DND-41 (cell line): ENCODE measurements around the gene MRFAP1.

Experiments
- ATAC-seq: fragments of 200-7000 bp; cut with Tn5 transposase; 3 replicates; pipeline ENCODE4 v1.9.1; 2021; ENCODE audit warnings: low read depth; ENCODE audit not compliant: insufficient read depth
- DNase-seq: peaks from one replicate; pipeline ENCODE4 v3.0.0-alpha.2; 2020
- H2AFZ ChIP-seq: 2 replicates; pipeline ENCODE4 v1.6.0; 2012; ENCODE audit warnings: low read depth, low read length
- H3K27ac ChIP-seq: 2 replicates; pipeline ENCODE4 v1.5.1; 2012; ENCODE audit warnings: low read length, inconsistent platforms
- H3K27me3 ChIP-seq: fragments of 200-600 bp; sonication (generic); 2 replicates; pipeline ENCODE4 v1.6.0; 2012; ENCODE audit warnings: low read length, mild to moderate bottlenecking, inconsistent platforms; ENCODE audit not compliant: insufficient read depth, poor library complexity
- H3K36me3 ChIP-seq: 2 replicates; pipeline ENCODE4 v1.5.1; 2012; ENCODE audit warnings: low read length, inconsistent platforms; ENCODE audit not compliant: insufficient read depth
- H3K4me1 ChIP-seq: 2 replicates; pipeline ENCODE4 v1.5.1; 2012; ENCODE audit warnings: mild to moderate bottlenecking, low read length; ENCODE audit not compliant: insufficient read depth
- H3K4me2 ChIP-seq: 2 replicates; pipeline ENCODE4 v1.6.0; 2012; ENCODE audit warnings: mild to moderate bottlenecking, moderate library complexity, low read length, inconsistent platforms; ENCODE audit not compliant: insufficient read depth
- H3K4me3 ChIP-seq, 2 experiments: fragments of 200-600 bp in 1 of 2; shearing (Covaris generic) in 1 of 2; 2 replicates each; pipeline ENCODE4 v1.5.1; 2012 to 2016; ENCODE audit warnings: inconsistent platforms in 2 of 2, low read length in 2 of 2, mild to moderate bottlenecking in 2 of 2, low read depth in 1 of 2, moderate library complexity in 1 of 2
- H3K79me2 ChIP-seq: 2 replicates; pipeline ENCODE4 v1.6.0; 2012; ENCODE audit warnings: low read length, inconsistent platforms; ENCODE audit not compliant: insufficient read depth
- H3K9ac ChIP-seq: 2 replicates; pipeline ENCODE4 v1.6.0; 2012; ENCODE audit warnings: low read depth, mild to moderate bottlenecking, inconsistent platforms, low read length, moderate library complexity
- H3K9me3 ChIP-seq: 2 replicates; pipeline ENCODE4 v1.5.1; 2012; ENCODE audit warnings: low read length, moderate library complexity, mild to moderate bottlenecking, inconsistent platforms; ENCODE audit not compliant: insufficient read depth, severe bottlenecking
- H4K20me1 ChIP-seq: 2 replicates; pipeline ENCODE4 v1.6.0; 2012; ENCODE audit warnings: low read length; ENCODE audit not compliant: insufficient read depth
- CTCF ChIP-seq: IDR thresholded peaks from 2 replicates; pipeline ENCODE4 v1.5.1; 2012; ENCODE audit warnings: borderline replicate concordance, low read length, moderate library complexity, mild to moderate bottlenecking; ENCODE audit not compliant: poor library complexity, severe bottlenecking; ENCODE audit errors: extremely low read depth
- EZH2 ChIP-seq: IDR thresholded peaks from 3 replicates; pipeline ENCODE4 v1.6.1; 2012; ENCODE audit warnings: borderline replicate concordance, low read depth, mild to moderate bottlenecking, moderate library complexity, low read length, inconsistent platforms; ENCODE audit not compliant: severe bottlenecking

MRFAP1 gene

GRCh38 chr4:6639137-6639680, 1.3 kb upstream of the MRFAP1 start:
- Histone ChIP-seq H4K20me1 (peaks cover 25% of the 10 kb centered on the region), H3K36me3 (peaks cover 33% of the 10 kb centered on the region), H3K9me3 (no peaks in the 10 kb centered on the region), H3K27me3 (no peaks in the 10 kb centered on the region), H2AFZ (no peak overlapping the region), H3K4me2 (peak overlapping the region; percentile 92), H3K4me1 (peaks cover 36% of the 10 kb centered on the region), H3K9ac (peak overlapping the region; percentile 87), H3K79me2 (peaks cover 58% of the 10 kb centered on the region), H3K27ac (no peak overlapping the region), H3K4me3 (peak overlapping the region in 1 of 2 experiments; percentile 37; a peak in 1 of 4 replicates)
- no peak for TF ChIP-seq CTCF
- no peak for TF ChIP-seq EZH2
- ATAC-seq: no peak
- DNase-seq: no peak

- Histone ChIP-seq H3K9ac (peak overlapping the region; percentile 87), H3K79me2 (peaks cover 45% of the 10 kb centered on the region), H3K9me3 (no peaks in the 10 kb centered on the region), H3K27me3 (no peaks in the 10 kb centered on the region), H4K20me1 (peaks cover 25% of the 10 kb centered on the region), H3K4me3 (peak overlapping the region; percentile 67 to 81), H3K4me2 (peak overlapping the region; percentile 79), H3K36me3 (peaks cover 33% of the 10 kb centered on the region), H2AFZ (peak overlapping the region; percentile 99; the same call in 1 of the 2 replicates), H3K27ac (peak overlapping the region; percentile 95), H3K4me1 (peaks cover 35% of the 10 kb centered on the region)
- peak; percentile 43 for ATAC-seq
- peak; percentile 45 for DNase-seq
- TF ChIP-seq CTCF (no peak), EZH2 (no peak)
These were observed 882 bp downstream of the MRFAP1 start for GRCh38 chr4:6641164-6641970.

GRCh38 chr4:6641971-6642320, 1.5 kb downstream of the MRFAP1 start:
- Histone ChIP-seq H3K27me3 (no peaks in the 10 kb centered on the region), H3K27ac (peak overlapping the region; percentile 95), H3K9ac (peak overlapping the region; percentile 87), H3K36me3 (peaks cover 33% of the 10 kb centered on the region), H3K4me3 (peak overlapping the region; percentile 67 to 81; a peak in 3 of 4 replicates), H2AFZ (no peak overlapping the region), H3K4me1 (peaks cover 35% of the 10 kb centered on the region), H3K4me2 (peak overlapping the region; percentile 79), H3K9me3 (no peaks in the 10 kb centered on the region), H3K79me2 (peaks cover 45% of the 10 kb centered on the region), H4K20me1 (peaks cover 25% of the 10 kb centered on the region)
- no peak for ATAC-seq
- DNase-seq: no peak
- TF ChIP-seq CTCF (no peak), EZH2 (no peak)
